ENCODE data around the gene TIMP3. TPM values are rescaled to one million over a fixed set of nuclear protein-coding genes. Genes with fewer than 3 reads are reported as not detected.

The TIMP3 gene
- 100 to 1,000 TPM; 121 to 629 (median 187) TPM for total RNA-seq
- 100 to 1,000 TPM; 112 to 137 TPM for polyA plus RNA-seq
- long read RNA-seq, donor 1, full-length matches to known transcripts = 220 of 352 reads
- long read RNA-seq, donor 1, partial matches to known transcripts = 26 of 352 reads
- long read RNA-seq, donor 1, other reads (novel, unspliced or antisense) = 106 of 352 reads
- long read RNA-seq, donor 2, full-length matches to known transcripts = 5 of 139 reads
- long read RNA-seq, donor 2, partial matches to known transcripts = 101 of 139 reads
- long read RNA-seq, donor 2, other reads (novel, unspliced or antisense) = 33 of 139 reads
- long read RNA-seq, donor 3, full-length matches to known transcripts = 149 of 229 reads
- long read RNA-seq, donor 3, partial matches to known transcripts = 18 of 229 reads
- long read RNA-seq, donor 3, other reads (novel, unspliced or antisense) = 62 of 229 reads

DNA sequence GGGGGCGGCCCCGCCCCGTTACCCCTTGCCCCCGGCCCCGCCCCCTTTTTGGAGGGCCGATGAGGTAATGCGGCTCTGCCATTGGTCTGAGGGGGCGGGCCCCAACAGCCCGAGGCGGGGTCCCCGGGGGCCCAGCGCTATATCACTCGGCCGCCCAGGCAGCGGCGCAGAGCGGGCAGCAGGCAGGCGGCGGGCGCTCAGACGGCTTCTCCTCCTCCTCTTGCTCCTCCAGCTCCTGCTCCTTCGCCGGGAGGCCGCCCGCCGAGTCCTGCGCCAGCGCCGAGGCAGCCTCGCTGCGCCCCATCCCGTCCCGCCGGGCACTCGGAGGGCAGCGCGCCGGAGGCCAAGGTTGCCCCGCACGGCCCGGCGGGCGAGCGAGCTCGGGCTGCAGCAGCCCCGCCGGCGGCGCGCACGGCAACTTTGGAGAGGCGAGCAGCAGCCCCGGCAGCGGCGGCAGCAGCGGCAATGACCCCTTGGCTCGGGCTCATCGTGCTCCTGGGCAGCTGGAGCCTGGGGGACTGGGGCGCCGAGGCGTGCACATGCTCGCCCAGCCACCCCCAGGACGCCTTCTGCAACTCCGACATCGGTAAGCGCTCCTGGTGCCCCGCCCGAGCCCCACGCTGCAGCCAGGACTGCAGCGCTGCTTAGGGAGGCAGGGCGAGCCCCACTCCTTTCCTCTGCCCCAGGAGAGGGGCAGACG, at the start of gene TIMP3:
TIMP3 (plus strand) TSS at position 169 of the 700 bp plus-strand sequence; CDS start at position 466, 297 bp downstream.
- H3K4me3 ChIP-seq = peak within 1 kb of the TSS; percentile 64 to 99 (median 94)
- H3K9me3 ChIP-seq = no peaks in the 10 kb centered on the region
- peak within 1 kb of the TSS; percentile 77 to 94 (median 92) for H3K27ac ChIP-seq
- H3K4me1 ChIP-seq = peaks cover 0 to 63% (median 35%) of the 10 kb centered on the region in 12 donors
- H3K27me3 ChIP-seq = peaks cover 0 to 14% (median 0%) of the 10 kb centered on the region in 9 donors
- WGBS, 4 donors = 0% methylated on average over 26 to 72 of the region's 72 CpGs
- intact Hi-C loops (cut with DNase I) = loop anchor here (1.0 to 5.0 kb wide), 14 partner anchors 23 to 272 kb away; no protein-coding TSS in a partner anchor
- peaks cover 0 to 7% (median 0%) of the 10 kb centered on the region in 9 donors for H3K36me3 ChIP-seq
- ATAC-seq (peak; percentile 77 to 93 (median 88)), DNase-seq (peak; percentile 91 to 96 (median 94))
- peak; percentile 99 to 100 for TF ChIP-seq POLR2A (IDR thresholded peaks at IDR 0.05)
- TF ChIP-seq, protein P1, sequence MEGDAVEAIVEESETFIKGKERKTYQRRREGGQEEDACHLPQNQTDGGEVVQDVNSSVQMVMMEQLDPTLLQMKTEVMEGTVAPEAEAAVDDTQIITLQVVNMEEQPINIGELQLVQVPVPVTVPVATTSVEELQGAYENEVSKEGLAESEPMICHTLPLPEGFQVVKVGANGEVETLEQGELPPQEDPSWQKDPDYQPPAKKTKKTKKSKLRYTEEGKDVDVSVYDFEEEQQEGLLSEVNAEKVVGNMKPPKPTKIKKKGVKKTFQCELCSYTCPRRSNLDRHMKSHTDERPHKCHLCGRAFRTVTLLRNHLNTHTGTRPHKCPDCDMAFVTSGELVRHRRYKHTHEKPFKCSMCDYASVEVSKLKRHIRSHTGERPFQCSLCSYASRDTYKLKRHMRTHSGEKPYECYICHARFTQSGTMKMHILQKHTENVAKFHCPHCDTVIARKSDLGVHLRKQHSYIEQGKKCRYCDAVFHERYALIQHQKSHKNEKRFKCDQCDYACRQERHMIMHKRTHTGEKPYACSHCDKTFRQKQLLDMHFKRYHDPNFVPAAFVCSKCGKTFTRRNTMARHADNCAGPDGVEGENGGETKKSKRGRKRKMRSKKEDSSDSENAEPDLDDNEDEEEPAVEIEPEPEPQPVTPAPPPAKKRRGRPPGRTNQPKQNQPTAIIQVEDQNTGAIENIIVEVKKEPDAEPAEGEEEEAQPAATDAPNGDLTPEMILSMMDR (IDR thresholded peaks at IDR 0.05) = no peak

GRCh38 chr22:32752326-32752725, 49.2 kb upstream of the TIMP3 start:
- DNase-seq = no peak
- Histone ChIP-seq H3K4me1 (peaks cover 0 to 26% (median 13%) of the 10 kb centered on the region in 12 donors), H3K27me3 (no peaks in the 10 kb centered on the region), H3K36me3 (no peaks in the 10 kb centered on the region), H3K27ac (peak overlapping the region in 3 of 12 donors; percentile 9 to 78 (median 73)), H3K4me3 (no peak overlapping the region), H3K9me3 (no peaks in the 10 kb centered on the region)
- TF ChIP-seq, protein P1 (IDR thresholded peaks at IDR 0.05) = no peak
- no peak for TF ChIP-seq POLR2A (IDR thresholded peaks at IDR 0.05)
- no peak for ATAC-seq
- intact Hi-C loops (cut with DNase I) = no loop called here
- WGBS, 4 donors = 74 to 95% (median 81%) methylated on average over 9 of the region's 9 CpGs

GRCh38 chr22:32752816-32753520, 48.5 kb upstream of the TIMP3 start:
- 66 to 79% (median 76%) methylated on average over 11 of the region's 11 CpGs for WGBS, 4 donors
- ATAC-seq (peak in 2 of 4 donors; percentile 25 to 72), DNase-seq (peak; percentile 34 to 78 (median 62))
- intact Hi-C loops (cut with DNase I) = no loop called here
- no peaks in the 10 kb centered on the region for H3K36me3 ChIP-seq
- H3K4me3 ChIP-seq = no peak overlapping the region
- no peaks in the 10 kb centered on the region for H3K27me3 ChIP-seq
- peak overlapping the region in 9 of 12 donors; percentile 12 to 78 (median 55) for H3K27ac ChIP-seq
- H3K4me1 ChIP-seq = peaks cover 0 to 32% (median 11%) of the 10 kb centered on the region in 12 donors
- TF ChIP-seq, protein P1 (IDR thresholded peaks at IDR 0.05) = no peak
- no peak for TF ChIP-seq POLR2A (IDR thresholded peaks at IDR 0.05)
- no peaks in the 10 kb centered on the region for H3K9me3 ChIP-seq

All from heart left ventricle (tissue), 16 donors.